ENCODE data around the gene PDS5B. TPM values are rescaled to one million over a fixed set of nuclear protein-coding genes. Genes with fewer than 3 reads are reported as not detected.

PDS5B gene
- total and polyA plus RNA-seq, 9 of the 15 experiments (the other 6 are each of a cell fraction or from before 2014, with no cell fraction given), result 6.2 to 23.7 (median 13.1) TPM

DNA sequence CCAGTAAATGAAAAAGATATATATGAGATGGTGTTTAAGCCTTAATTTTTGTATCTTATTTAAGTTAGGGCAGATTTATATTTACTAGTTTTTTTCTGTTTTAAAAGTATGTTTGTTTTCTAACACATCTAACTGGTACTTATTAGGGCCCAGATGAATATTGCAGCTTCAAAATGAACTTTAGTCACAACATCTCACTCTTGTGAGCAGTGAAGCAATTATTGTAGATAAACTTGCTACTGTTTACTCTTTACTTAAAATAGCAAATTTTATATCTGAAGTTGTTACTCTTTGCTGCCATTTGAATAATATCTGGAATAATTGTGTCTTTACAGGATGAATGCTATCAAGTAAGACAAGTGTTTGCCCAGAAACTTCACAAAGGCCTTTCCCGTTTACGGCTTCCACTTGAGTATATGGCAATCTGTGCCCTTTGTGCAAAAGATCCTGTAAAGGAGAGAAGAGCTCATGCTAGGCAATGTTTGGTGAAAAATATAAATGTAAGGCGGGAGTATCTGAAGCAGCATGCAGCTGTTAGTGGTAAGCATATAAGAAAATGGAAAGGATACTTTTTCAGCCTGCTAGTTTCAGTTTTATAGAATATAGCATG lies 166.8 kb downstream of the PDS5B start (continued):
- TF ChIP-seq ZNF3 (CRISPR knock-in tag; IDR thresholded peaks at IDR 0.05) (no peak), PRMT5 (CRISPR knock-in tag; IDR thresholded peaks at IDR 0.05) (no peak)

DNA sequence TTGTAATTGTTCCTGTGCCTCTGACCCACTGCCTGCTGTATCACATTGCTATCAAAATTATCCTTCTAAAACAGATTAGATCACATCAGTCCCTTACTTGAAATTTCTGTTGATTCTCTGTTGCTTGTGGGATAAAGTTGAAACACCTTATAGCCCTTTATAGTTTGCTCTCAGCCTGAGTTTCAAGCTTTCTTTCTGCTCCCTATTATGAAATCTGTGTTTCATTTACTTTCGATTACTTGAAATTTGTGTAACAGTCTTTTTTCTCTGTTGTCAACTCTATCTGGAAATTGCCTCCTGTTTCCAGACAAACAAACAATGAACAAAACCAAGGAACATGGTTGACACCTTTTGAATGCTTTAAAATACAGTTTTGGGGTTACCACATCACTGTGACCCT lies 167.9 kb downstream of the PDS5B start:
- CTCF ChIA-PET (ENCODE audit: low intra/inter-chr PET ratio), result no interaction called here

More for the DNA sequence above, 167.9 kb downstream of the PDS5B start:
- Histone ChIP-seq H3K4me1 (replicated peaks in 1 of 2; ENCODE audit: control insufficient read depth in 2 of 2, insufficient read depth in 2 of 2, low read length in 2 of 2) (peaks cover 0 to 9% of the 10 kb centered on the region in 2 experiments; a peak in 2 of 5 replicates), H4K20me1 (replicated peaks; ENCODE audit: control insufficient read depth, insufficient read depth, low read length) (no peaks in the 10 kb centered on the region), H3K9me3 (replicated peaks; ENCODE audit: control insufficient read depth, insufficient read depth, low read depth, low read length) (no peaks in the 10 kb centered on the region), H3K79me2 (ENCODE audit: control insufficient read depth, insufficient read depth, low read length) (no peaks in the 10 kb centered on the region), H3K27ac (ENCODE audit: extremely low read depth, low read depth, low read length) (no peak overlapping the region), H2AFZ (ENCODE audit: low read depth, low read length) (no peak overlapping the region), H3K4me3 (no peak overlapping the region), H3K36me3 (ENCODE audit: control insufficient read depth, insufficient read depth, low read length) (peaks cover 28% of the 10 kb centered on the region), H3K4me2 (ENCODE audit: insufficient read depth, low read length) (no peak overlapping the region), H3K9me1 (ENCODE audit: control insufficient read depth, insufficient read depth, low read length) (no peaks in the 10 kb centered on the region), H3K9ac (ENCODE audit: insufficient read depth in 1 of 2, low read depth in 2 of 2, low read length in 2 of 2) (no peak overlapping the region), H3K27me3 (ENCODE audit: control insufficient read depth in 2 of 2, insufficient read depth in 2 of 2, low read length in 2 of 2) (no peaks in the 10 kb centered on the region)
- ATAC-seq (no peak), DNase-seq (ENCODE audit: extremely low read depth in 1 of 4, low spot score in 3 of 4) (no peak), FAIRE-seq (no peak)
- BruUV-seq (replicated peaks), result no TSS peak
- in situ Hi-C loops (cut with MboI), result no loop called here
- intact Hi-C loops (cut with micrococcal nuclease), result no loop called here
- WGBS (ENCODE audit: insufficient coverage, low coverage, missing lambda C conversion rate), result 100% methylated on average over 1 of the region's 1 CpG
- TF ChIP-seq PPARD (CRISPR knock-in tag; IDR thresholded peaks at IDR 0.05), result no peak
- no peak for TF ChIP-seq MCM3 (IDR thresholded peaks at IDR 0.05)
- no peak for TF ChIP-seq ZNF76 (CRISPR knock-in tag; IDR thresholded peaks at IDR 0.05; ENCODE audit: borderline replicate concordance)
- TF ChIP-seq HLTF (IDR thresholded peaks at IDR 0.05), result no peak
- TF ChIP-seq, protein P1, sequence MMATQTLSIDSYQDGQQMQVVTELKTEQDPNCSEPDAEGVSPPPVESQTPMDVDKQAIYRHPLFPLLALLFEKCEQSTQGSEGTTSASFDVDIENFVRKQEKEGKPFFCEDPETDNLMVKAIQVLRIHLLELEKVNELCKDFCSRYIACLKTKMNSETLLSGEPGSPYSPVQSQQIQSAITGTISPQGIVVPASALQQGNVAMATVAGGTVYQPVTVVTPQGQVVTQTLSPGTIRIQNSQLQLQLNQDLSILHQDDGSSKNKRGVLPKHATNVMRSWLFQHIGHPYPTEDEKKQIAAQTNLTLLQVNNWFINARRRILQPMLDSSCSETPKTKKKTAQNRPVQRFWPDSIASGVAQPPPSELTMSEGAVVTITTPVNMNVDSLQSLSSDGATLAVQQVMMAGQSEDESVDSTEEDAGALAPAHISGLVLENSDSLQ (IDR thresholded peaks at IDR 0.05), result no peak
- no peak for TF ChIP-seq CAMTA2 (CRISPR knock-in tag; conservative IDR thresholded peaks at IDR 0.05)
- TF ChIP-seq E2F3 (CRISPR knock-in tag; IDR thresholded peaks at IDR 0.05), result no peak
- TF ChIP-seq PRMT5 (CRISPR knock-in tag; IDR thresholded peaks at IDR 0.05), result no peak
- TF ChIP-seq FUS (optimal IDR thresholded peaks at IDR 0.05; ENCODE audit: low read depth, low read length), result no peak
- TF ChIP-seq MTA3 (IDR thresholded peaks at IDR 0.05; ENCODE audit: borderline replicate concordance), result no peak
- TF ChIP-seq NR4A1 (CRISPR knock-in tag; IDR thresholded peaks at IDR 0.05), result no peak
- TF ChIP-seq NR4A1 (tag; IDR thresholded peaks at IDR 0.05), result no peak
- TF ChIP-seq SIN3A (IDR thresholded peaks at IDR 0.05; ENCODE audit: borderline replicate concordance in 2 of 2, control insufficient read depth in 1 of 2, low read depth in 2 of 2, low read length in 2 of 2), result no peak
- no peak for TF ChIP-seq ZNF57 (CRISPR knock-in tag; IDR thresholded peaks at IDR 0.05)
- no peak for TF ChIP-seq ZKSCAN8 (CRISPR knock-in tag; IDR thresholded peaks at IDR 0.05)
- TF ChIP-seq TAF7 (tag; IDR thresholded peaks at IDR 0.05), result no peak
- no peak for TF ChIP-seq TOE1 (IDR thresholded peaks at IDR 0.05; ENCODE audit: borderline replicate concordance)
- no peak for TF ChIP-seq TOE1 (CRISPR knock-in tag; IDR thresholded peaks at IDR 0.05; ENCODE audit: borderline replicate concordance, low read depth)
- no peak for TF ChIP-seq ZNF175 (CRISPR knock-in tag; IDR thresholded peaks at IDR 0.05; ENCODE audit: low read depth)
- POLR2A ChIA-PET, result no interaction called here
